WTC11 (cell line): ENCODE results near the gene KCNK7.

ENCODE experiments used
- ATF6 ChIP-seq: sonication (generic); formaldehyde crosslinking; IDR thresholded peaks from 2 replicates; pipeline ENCODE4 v1.8.1; 2023; ENCODE audit warnings: mild to moderate bottlenecking, missing genetic modification reagents
- NFE2L1 ChIP-seq: sonication (generic); formaldehyde crosslinking; IDR thresholded peaks from 2 replicates; pipeline ENCODE4 v1.8.1; 2023; ENCODE audit warnings: missing genetic modification reagents

GRCh38 chr11:65629579-65629978 lies 34.0 kb upstream of the KCNK7 start:
- TF ChIP-seq NFE2L1 (no peak), ATF6 (CRISPR knock-in tag) (no peak)
